GM18873 (cell line): Measurements from ENCODE around the gene SH2D3A.

Source experiments
- ATAC-seq: cut with Tn5 transposase; IDR thresholded peaks from one replicate; pipeline ENCODE4 v1.9.1; 2021; ENCODE audit warnings: mild to moderate bottlenecking, moderate library complexity, moderate number of reproducible peaks; ENCODE audit not compliant: unreplicated experiment, low FRiP score

SH2D3A gene

GRCh38 chr19:6723738-6724137 lies 43.5 kb downstream of the SH2D3A start:
- ATAC-seq: no peak

DNA sequence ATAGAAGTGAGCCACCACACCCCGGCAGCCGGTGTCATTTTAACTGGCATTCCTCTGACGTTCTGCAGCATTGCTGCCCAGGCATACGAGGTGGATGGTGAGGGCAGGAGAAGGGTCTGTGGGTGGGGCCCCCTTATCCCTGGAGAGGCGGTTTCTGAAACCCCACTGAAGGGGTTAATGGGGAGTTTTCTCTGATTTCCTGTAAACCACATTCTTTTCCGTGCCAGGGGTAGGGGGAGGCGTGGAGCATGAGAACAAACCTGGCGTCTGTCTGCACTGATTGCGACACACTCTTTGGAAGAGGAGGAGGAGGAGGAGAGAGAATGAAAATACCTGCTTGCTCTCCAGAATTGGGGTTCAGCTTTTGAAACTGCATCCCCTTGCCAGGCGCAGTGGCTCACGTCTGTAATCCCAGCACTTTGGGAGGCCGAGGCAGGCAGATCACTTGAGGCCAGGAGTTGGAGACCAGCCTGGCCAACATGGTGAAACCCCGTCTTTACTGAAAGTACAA lies 44.1 kb downstream of the SH2D3A start:
- no peak for ATAC-seq

GRCh38 chr19:6721773-6722172 lies 45.5 kb downstream of the SH2D3A start:
- ATAC-seq: no peak

DNA sequence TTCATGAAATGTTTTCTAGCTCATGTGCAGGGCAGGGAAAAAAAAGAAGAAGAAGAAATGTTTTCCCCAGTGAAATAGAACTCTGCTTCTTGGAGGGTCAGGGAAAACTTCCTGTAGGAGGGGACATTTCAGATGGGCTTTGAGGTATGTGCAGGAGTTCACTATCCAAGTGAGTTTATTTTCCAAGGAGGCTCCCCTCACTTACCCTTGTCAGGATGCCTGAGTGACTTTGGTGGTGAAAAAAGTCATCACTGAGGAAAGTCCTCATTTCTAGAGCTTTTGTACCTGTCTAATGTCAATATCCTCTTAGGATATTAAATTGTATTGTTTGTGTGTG lies 46.1 kb downstream of the SH2D3A start:
- ATAC-seq: no peak

DNA sequence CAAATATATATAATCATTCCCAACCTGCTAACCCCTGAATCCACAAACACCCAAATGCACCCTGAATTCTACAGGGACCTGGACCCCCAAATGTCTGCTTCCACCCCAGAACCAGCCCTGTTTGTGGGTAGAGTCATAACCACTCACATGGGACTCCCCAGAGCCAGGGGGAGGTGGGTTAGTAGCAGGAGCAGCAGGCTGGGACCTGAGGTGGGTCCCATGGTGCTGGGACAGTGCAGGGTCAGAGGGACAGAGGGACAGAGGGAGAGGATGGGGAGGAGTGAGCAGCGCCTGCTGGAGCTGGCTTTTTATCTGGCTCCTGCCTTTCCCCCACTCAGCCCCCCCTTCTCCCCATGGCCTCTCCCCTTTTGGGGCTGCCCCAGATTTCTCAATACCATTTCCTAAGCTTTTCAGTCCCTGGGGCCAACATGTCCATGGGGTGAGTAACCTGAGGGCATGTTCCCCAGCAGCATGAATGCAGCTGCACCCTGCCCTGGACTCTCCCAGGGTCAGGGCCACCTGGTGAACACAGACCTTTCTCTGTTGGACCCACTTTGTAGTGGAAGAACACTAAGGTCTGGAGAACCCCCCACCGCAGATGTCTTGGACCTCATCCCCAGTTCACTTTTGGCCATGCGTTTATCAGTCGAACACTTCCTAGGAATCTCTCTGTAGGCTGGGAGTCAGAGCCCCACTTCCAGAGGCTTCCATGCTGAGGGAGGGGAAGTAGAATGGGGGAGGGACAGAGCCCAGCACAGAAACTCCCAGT lies 46.7 kb downstream of the SH2D3A start, which contains the start of gene C3:
C3 (minus strand) TSS at position 282 of the 769 bp plus-strand sequence; CDS start at position 221, 61 bp downstream.
- ATAC-seq: no peak

DNA sequence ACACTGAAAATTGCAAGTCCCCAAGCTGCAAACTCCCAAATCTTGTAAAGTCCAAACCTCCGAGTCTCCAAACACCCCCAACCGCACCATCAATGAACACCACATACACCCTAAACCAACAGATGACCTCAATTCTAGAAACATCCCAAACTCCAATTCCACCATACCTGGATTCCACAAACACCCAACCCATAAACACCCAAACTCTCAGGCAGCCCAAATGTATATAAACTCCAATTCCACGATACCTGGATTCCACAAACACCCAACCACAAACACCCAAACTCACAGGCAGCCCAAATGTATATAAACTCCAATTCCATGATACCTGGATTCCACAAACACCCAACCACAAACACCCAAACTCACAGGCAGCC lies 47.3 kb downstream of the SH2D3A start:
- no peak for ATAC-seq

- ATAC-seq: no peak
Observed at GRCh38 chr19:6719540-6719861, 47.7 kb downstream of the SH2D3A start.

DNA sequence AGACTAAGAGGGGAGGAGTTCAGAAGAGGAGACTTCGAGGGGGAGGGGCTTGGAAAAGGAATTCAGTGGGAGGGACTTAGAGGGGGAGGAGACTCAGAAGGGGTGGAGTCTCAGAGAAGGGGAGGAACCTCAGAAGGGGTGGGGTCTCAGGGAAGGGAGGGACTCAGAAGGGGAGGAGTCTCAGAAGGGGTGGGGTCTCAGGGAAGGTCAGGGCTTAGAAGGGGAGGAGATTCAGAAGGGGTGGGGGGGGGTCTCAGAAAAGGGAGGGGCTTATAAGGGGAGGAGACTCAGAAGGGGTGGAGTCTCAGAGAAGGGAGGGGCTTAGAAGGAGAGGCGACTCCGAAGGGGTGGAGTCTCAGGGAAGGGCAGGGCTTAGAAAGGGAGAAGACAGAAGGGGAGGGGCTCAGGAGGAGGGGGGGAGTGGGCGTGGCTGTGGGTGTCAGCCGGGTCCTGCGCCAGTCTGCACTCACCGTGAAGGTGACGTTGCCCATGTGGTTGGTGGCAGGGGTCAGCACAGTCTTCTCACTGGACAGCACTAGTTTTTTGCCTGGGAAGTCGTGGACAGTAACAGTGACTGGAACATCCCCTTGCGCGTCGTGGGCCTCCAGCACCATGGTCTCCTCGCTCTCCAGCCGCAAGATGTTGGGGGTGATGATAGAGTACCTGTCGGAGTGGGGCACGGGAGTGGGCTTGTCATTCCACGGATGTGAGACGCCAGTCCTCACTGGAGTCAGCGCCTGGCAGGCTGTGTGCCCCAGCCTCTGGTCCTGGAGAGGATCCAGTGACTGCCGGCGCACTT lies 48.3 kb downstream of the SH2D3A start:
- ATAC-seq: no peak

- no peak for ATAC-seq
Observed at GRCh38 chr19:6718111-6718740, 49.0 kb downstream of the SH2D3A start.

- no peak for ATAC-seq
Observed at GRCh38 chr19:6717441-6717971, 49.7 kb downstream of the SH2D3A start.

- no peak for ATAC-seq
Observed at GRCh38 chr19:6717036-6717435, 50.2 kb downstream of the SH2D3A start.

DNA sequence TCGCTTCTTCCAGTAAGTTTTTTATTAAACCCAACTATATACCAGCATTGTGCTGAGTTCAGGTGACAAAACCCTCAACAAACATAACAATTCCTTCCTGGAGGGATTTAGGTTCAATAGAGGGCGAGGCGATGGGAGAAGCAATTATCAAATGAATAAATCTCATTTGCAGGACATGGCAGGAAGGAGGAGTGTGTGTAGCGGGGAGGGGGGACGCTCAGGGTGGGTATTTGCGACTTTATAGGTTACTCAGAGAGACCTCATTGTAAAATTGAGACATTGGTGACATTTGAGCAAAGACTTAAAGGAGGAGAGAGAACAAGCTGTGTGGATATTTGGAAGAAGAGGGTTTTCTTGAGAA lies 50.6 kb downstream of the SH2D3A start:
- ATAC-seq: no peak

- no peak for ATAC-seq
Observed at GRCh38 chr19:6714749-6715555, 52.3 kb downstream of the SH2D3A start.

DNA sequence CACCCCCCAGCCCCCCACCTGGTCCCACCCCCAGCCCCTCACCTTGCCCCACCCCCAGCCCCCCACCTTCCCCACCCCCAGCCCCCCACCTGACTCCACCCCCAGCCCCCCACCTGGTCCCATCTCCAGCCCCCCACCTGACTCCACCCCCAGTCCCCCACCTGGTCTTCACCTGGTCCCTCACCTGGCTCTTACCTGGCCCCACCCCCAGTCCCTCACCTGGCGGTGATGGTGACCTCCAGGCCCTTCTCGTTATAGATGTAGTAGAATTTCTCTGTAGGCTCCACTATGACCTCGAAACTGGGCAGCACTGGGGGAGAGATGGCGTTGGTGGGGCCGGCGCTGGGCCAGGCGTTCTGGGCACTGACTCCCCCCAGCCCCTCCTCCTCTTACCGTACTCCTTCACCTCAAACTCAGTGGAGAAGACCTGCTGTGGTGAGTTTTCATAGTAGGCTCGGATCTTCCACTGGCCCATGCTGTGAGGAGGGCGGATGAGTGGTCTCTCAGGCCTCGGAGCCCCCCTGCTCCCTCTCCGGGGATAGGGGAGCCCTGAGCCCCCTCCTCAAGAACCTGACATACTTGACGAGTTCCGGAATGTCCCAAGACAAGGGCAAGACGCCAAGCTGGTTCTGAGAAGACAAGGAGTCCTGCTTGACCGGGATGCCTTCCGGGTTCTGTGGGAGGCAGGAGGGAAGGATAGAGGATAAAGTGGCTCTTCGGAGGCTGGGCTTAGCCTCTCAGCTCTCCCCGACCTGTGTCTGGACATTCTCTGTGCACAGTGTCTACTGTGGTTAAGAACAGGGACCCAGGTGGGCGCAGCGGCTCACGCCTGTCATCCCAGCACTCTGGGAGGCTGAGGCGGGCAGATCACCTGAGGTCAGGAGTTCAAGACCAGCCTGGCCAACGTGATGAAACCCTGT lies 53.2 kb downstream of the SH2D3A start:
- no peak for ATAC-seq

DNA sequence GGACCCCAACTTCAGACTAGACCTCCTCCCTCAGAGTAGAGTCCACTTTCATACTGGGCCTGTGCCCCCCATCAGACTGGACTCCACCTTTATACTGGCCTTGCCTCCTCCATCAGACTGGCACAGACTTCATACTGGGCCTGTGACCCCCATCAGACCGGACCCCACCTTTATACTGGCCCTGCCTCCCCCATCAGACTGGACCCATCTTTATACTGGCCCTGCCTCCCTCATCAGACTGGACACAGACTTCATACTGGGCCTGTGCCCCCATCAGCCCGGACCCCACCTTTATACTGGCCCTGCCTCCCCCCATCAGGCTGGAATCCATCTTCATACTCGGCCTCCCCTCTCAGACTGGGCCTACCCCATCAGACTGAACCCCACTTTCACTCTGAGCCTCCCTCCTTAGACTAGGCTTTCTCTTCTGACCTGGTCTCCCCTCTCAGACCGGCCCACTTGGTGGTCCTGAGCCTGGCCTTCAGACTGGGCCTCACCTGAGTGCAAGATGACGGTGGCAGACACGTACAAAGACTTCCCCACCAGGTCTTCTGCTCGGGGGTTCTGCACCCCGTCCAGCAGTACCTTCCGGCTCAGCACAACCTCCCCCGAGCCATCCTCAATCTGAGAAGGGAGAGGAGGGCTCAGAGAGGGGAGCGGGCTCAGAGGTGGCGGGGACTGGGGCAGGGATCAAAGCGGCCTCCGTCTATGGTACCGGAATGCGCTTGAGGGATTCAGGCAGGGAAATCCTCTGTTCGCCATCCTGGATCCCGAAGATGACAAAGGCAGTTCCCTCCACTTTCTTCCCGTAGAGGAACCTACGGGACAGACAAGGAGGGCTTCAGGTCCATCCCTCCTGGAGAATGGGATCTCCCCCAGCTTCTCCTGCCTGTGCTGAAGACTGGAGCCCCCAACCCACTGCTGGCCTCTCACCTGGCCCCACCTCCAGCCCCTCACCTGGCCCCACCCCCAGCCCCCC lies 54.3 kb downstream of the SH2D3A start:
- ATAC-seq: no peak

DNA sequence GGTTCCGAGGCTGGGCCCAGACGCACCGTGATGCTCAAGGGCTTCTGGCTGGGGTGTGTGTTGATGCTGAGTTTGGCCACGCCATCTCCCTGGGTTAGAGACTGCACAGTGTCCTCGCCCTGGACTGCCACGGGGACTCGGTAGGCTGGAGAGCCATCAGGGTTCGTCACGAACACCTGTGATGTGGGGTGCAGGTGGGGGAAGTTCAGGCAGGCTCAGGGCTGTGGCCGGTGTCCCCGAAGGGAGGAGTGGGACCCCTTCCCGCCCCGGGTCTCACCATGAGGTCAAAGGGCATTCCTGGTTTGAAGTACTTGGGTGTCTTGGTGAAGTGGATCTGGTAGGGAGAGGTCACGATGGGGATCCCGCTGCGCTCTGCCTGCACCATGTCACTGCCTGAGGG lies 55.0 kb downstream of the SH2D3A start:
- ATAC-seq: no peak

DNA sequence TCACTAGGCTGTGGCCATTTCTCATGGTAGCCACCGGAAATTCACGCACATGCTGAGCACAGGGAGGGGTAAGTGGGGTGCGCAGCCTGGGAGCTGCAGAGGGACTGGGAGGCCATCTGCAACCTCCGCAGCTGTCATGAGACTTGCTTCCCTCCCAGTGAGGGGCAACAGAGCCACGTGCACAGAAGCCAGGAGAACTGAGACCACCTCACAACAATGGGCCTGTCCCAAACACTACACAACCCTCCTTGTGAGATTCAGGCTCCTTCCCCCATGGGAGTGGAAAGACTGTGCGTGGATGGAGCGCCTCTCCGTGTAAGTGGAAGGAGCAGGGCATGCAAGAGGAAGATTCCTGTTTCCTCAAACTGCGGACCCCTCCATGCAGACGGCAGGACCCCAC lies 55.6 kb downstream of the SH2D3A start:
- no peak for ATAC-seq

DNA sequence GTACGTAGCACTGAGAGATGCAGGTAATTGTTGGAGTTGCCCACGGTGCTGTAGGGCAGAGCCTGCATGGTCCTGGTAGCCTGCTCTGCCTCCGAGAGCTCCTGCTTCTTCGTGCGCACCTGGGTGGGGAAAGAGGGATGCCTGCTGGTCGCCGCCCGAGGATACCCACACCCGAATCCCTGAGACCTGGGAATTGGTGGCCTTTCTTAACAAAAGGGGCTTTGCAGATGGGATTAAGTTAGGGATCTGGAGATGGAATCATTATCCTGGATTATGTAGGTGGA lies 56.2 kb downstream of the SH2D3A start:
- ATAC-seq: no peak
